ENCODE data around the gene KREMEN1.
"Not testable (repeated sequence)": the region's sequence is repeated elsewhere in the genome, so short reads cannot be mapped to it uniquely, and the experiment has no call there.

KREMEN1 gene

GRCh38 chr22:29032584-29032983 is 40.3 kb upstream of the KREMEN1 start:
- Histone ChIP-seq H3K4me1 (ENCODE audit: insufficient read depth, low read length) (peaks cover 9% of the 10 kb centered on the region; the same call in 1 of the 2 replicates), H3K9me3 (ENCODE audit: insufficient read depth, low read length, severe bottlenecking) (no peaks in the 10 kb centered on the region), H2AFZ (ENCODE audit: low read depth, low read length) (no peak overlapping the region), H3K4me3 (ENCODE audit: low read depth in 1 of 2, low read length in 2 of 2) (no peak overlapping the region), H3K9ac (ENCODE audit: low read depth, low read length) (no peak overlapping the region), H3K4me2 (ENCODE audit: insufficient read depth, low read length) (no peak overlapping the region), H3K79me2 (ENCODE audit: insufficient read depth, low read length) (no peaks in the 10 kb centered on the region), H4K20me1 (ENCODE audit: insufficient read depth, low read length) (peaks cover 29% of the 10 kb centered on the region), H3K27ac (ENCODE audit: low read length) (no peak overlapping the region), H3K36me3 (ENCODE audit: insufficient read depth, low read length) (no peaks in the 10 kb centered on the region), H3K27me3 (ENCODE audit: insufficient read depth, low read length, poor library complexity) (peaks cover 18% of the 10 kb centered on the region)
- DNase-seq: no peak
- ATAC-seq (ENCODE audit: insufficient read depth, low read depth): no peak
- no peak for TF ChIP-seq EZH2 (IDR thresholded peaks at IDR 0.05; ENCODE audit: borderline replicate concordance, low read depth, low read length, severe bottlenecking)
- TF ChIP-seq, protein P1, sequence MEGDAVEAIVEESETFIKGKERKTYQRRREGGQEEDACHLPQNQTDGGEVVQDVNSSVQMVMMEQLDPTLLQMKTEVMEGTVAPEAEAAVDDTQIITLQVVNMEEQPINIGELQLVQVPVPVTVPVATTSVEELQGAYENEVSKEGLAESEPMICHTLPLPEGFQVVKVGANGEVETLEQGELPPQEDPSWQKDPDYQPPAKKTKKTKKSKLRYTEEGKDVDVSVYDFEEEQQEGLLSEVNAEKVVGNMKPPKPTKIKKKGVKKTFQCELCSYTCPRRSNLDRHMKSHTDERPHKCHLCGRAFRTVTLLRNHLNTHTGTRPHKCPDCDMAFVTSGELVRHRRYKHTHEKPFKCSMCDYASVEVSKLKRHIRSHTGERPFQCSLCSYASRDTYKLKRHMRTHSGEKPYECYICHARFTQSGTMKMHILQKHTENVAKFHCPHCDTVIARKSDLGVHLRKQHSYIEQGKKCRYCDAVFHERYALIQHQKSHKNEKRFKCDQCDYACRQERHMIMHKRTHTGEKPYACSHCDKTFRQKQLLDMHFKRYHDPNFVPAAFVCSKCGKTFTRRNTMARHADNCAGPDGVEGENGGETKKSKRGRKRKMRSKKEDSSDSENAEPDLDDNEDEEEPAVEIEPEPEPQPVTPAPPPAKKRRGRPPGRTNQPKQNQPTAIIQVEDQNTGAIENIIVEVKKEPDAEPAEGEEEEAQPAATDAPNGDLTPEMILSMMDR (IDR thresholded peaks at IDR 0.05; ENCODE audit: borderline replicate concordance, extremely low read depth, low read length, poor library complexity, severe bottlenecking): no peak

GRCh38 chr22:29037340-29037932 is 35.4 kb upstream of the KREMEN1 start:
- Histone ChIP-seq H4K20me1 (ENCODE audit: insufficient read depth, low read length) (peaks cover 24% of the 10 kb centered on the region; the same call in 1 of the 2 replicates), H3K4me1 (ENCODE audit: insufficient read depth, low read length) (peaks cover 5% of the 10 kb centered on the region), H2AFZ (ENCODE audit: low read depth, low read length) (no peak overlapping the region), H3K79me2 (ENCODE audit: insufficient read depth, low read length) (no peaks in the 10 kb centered on the region), H3K9ac (ENCODE audit: low read depth, low read length) (no peak overlapping the region), H3K9me3 (ENCODE audit: insufficient read depth, low read length, severe bottlenecking) (no peaks in the 10 kb centered on the region), H3K27me3 (ENCODE audit: insufficient read depth, low read length, poor library complexity) (no peaks in the 10 kb centered on the region), H3K36me3 (ENCODE audit: insufficient read depth, low read length) (no peaks in the 10 kb centered on the region), H3K27ac (ENCODE audit: low read length) (no peak overlapping the region), H3K4me2 (ENCODE audit: insufficient read depth, low read length) (no peak overlapping the region), H3K4me3 (ENCODE audit: low read depth in 1 of 2, low read length in 2 of 2) (no peak overlapping the region)
- ATAC-seq (ENCODE audit: insufficient read depth, low read depth) (no peak), DNase-seq (no peak)
- TF ChIP-seq EZH2 (IDR thresholded peaks at IDR 0.05; ENCODE audit: borderline replicate concordance, low read depth, low read length, severe bottlenecking): no peak
- TF ChIP-seq, protein P1 (IDR thresholded peaks at IDR 0.05; ENCODE audit: borderline replicate concordance, extremely low read depth, low read length, poor library complexity, severe bottlenecking): no peak

DNA sequence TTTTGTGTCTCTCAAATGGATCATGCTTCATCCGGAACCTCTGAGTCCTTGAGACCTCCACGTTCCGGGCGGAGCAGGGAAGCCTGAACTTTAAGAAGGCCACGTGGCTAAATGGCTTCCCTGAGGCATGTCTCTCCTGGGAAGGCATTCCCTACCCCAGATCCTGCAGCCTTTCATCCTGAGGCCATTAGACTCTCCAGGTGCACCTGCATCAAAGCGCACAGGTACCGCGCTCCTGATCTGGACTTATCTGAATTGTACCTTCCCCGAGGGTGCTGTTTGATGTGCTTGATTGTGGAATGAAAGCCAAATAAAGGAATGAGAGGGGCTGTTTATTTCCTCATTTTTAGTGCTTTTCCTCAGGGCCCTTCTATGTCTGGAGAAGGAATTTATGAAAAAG is 33.7 kb upstream of the KREMEN1 start:
- Histone ChIP-seq H3K9me3 (ENCODE audit: insufficient read depth, low read length, severe bottlenecking) (no peaks in the 10 kb centered on the region), H3K4me3 (ENCODE audit: low read depth in 1 of 2, low read length in 2 of 2) (no peak overlapping the region), H3K9ac (ENCODE audit: low read depth, low read length) (no peak overlapping the region), H3K4me1 (ENCODE audit: insufficient read depth, low read length) (peaks cover 5% of the 10 kb centered on the region), H3K4me2 (ENCODE audit: insufficient read depth, low read length) (no peak overlapping the region), H3K27me3 (ENCODE audit: insufficient read depth, low read length, poor library complexity) (no peaks in the 10 kb centered on the region), H2AFZ (ENCODE audit: low read depth, low read length) (no peak overlapping the region), H3K36me3 (ENCODE audit: insufficient read depth, low read length) (no peaks in the 10 kb centered on the region), H4K20me1 (ENCODE audit: insufficient read depth, low read length) (peaks cover 22% of the 10 kb centered on the region; the same call in 1 of the 2 replicates), H3K27ac (ENCODE audit: low read length) (no peak overlapping the region), H3K79me2 (ENCODE audit: insufficient read depth, low read length) (no peaks in the 10 kb centered on the region)
- no peak for TF ChIP-seq EZH2 (IDR thresholded peaks at IDR 0.05; ENCODE audit: borderline replicate concordance, low read depth, low read length, severe bottlenecking)
- TF ChIP-seq, protein P1 (IDR thresholded peaks at IDR 0.05; ENCODE audit: borderline replicate concordance, extremely low read depth, low read length, poor library complexity, severe bottlenecking): no peak
- no peak for DNase-seq
- no peak for ATAC-seq (ENCODE audit: insufficient read depth, low read depth)

GRCh38 chr22:29039684-29040083 is 33.2 kb upstream of the KREMEN1 start:
- H3K4me2 ChIP-seq (ENCODE audit: insufficient read depth, low read length); H3K4me3 ChIP-seq (ENCODE audit: low read depth in 1 of 2, low read length in 2 of 2); ATAC-seq (ENCODE audit: insufficient read depth, low read depth); H3K27ac ChIP-seq (ENCODE audit: low read length); H3K36me3 ChIP-seq (ENCODE audit: insufficient read depth, low read length); H3K9me3 ChIP-seq (ENCODE audit: insufficient read depth, low read length, severe bottlenecking); H3K4me1 ChIP-seq (ENCODE audit: insufficient read depth, low read length); H2AFZ ChIP-seq (ENCODE audit: low read depth, low read length); DNase-seq; H3K79me2 ChIP-seq (ENCODE audit: insufficient read depth, low read length); H3K27me3 ChIP-seq (ENCODE audit: insufficient read depth, low read length, poor library complexity); H3K9ac ChIP-seq (ENCODE audit: low read depth, low read length): not testable (repeated sequence)
- H4K20me1 ChIP-seq (ENCODE audit: insufficient read depth, low read length): peaks cover 22% of the 10 kb centered on the region; the same call in 1 of the 2 replicates

All from DND-41 (cell line).